ENCODE results near the gene ATOH8. TPM values are rescaled to one million over a fixed set of nuclear protein-coding genes. Genes with fewer than 3 reads are reported as not detected.
A peak's percentile ranks its signal among the peaks of the same experiment; 100 is the strongest.

The ATOH8 gene
- total and polyA plus RNA-seq, 2 experiments from 2014 or later, result 12.7 to 50.1 TPM

DNA sequence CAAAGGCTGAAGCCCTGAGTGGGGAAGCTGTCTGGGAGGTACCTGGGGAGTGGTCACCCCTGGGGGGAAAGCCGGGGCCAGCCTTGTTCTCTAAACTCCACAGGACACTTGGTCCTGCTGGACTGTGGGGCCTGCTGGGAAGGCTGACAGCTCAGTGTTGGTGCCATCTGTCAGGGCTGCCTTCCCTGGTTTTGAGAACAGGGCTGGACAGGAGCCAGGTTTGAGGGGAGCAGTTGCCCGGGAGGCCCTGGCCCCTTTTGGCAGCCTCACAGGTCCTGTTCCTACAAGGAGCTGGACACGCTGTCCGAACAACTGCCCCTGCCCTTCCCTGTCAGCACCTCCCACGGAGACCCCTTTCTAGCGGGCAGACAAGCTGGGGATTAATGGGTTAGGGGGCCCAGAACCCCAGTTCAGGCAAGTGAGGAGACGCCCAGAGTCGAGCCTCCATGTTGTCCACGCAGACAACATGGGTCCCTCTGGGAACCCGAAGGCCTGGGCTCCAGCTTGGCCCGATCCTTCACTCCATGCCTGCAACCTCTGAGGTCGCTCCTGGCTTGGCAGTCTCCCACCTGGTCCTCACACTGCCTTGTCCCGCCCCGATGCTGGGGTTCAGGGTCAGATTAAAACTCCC, 40.8 kb downstream of the ATOH8 start:
- TF ChIP-seq EZH2phosphoT487 (IDR thresholded peaks at IDR 0.05; ENCODE audit: insufficient read depth, low read depth) (no peak), EZH2 (IDR thresholded peaks at IDR 0.05; ENCODE audit: insufficient read depth, poor library complexity, severe bottlenecking) (no peak)
- no peak overlapping the region for H3K27ac ChIP-seq
- no peaks in the 10 kb centered on the region for H3K9me3 ChIP-seq (ENCODE audit: low read depth)
- in situ Hi-C loops (cut with MboI), result no loop called here
- H3K9ac ChIP-seq, result no peak overlapping the region
- no peaks in the 10 kb centered on the region for H3K36me3 ChIP-seq (ENCODE audit: low read depth)
- peaks cover 31% of the 10 kb centered on the region for H3K4me1 ChIP-seq (ENCODE audit: insufficient read depth)
- H3K79me2 ChIP-seq (ENCODE audit: insufficient read depth), result no peaks in the 10 kb centered on the region
- no peaks in the 10 kb centered on the region for H3K9me2 ChIP-seq (ENCODE audit: insufficient read depth)
- H3K27me3 ChIP-seq (replicated peaks; ENCODE audit: insufficient read depth), result no peaks in the 10 kb centered on the region
- no peaks in the 10 kb centered on the region for H4K20me1 ChIP-seq (ENCODE audit: insufficient read depth)
- no peak overlapping the region for H2AFZ ChIP-seq
- no peak overlapping the region for H3K4me2 ChIP-seq (ENCODE audit: unreplicated experiment)
- no peak overlapping the region for H3K4me3 ChIP-seq
- DNase-seq, result no peak
- peaks cover 38% of the 10 kb centered on the region for H3F3A ChIP-seq (ENCODE audit: insufficient read depth)
- 89% methylated on average over 14 of the region's 14 CpGs for WGBS, 2 experiments (ENCODE audit: low coverage in 1 of 2, low lambda C conversion rate in 2 of 2, missing lambda C conversion rate in 2 of 2)

DNA sequence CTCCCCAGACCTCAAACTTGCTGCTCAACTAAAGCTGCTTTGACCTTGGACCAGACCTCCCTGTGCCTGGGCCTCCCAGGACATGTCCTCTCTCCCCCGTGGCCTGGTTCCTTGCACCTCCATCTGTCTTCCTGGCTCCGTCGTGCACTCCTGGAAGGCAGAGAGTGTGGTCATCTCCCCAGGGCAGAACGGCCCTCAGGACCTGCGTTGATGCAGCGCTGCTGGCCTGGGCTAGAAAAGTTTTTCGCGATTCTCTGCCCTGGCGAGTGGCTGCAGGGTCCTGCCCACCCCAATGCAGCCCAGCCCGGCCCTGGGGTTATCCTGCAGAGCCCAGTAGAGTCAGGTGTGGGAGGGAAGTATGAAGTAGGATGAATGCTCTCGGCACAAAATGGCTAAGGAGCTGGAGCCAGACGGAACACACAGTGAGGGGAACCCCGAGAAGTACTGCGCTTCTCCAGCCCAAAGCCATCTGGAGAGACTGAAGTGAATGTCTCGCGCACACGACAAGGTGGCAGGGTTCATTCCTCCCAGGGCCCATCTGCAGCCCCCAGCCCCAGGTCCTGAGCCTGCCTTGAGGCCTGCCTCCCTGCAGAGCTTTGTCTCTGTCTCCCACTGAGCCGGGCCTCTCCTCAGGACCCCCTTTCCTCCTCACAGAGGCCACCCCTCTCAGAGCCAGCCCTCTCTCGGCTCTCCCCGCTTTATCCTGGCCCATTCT, 41.7 kb downstream of the ATOH8 start:
- no peaks in the 10 kb centered on the region for H3K27me3 ChIP-seq (replicated peaks; ENCODE audit: insufficient read depth)
- no peaks in the 10 kb centered on the region for H3K36me3 ChIP-seq (ENCODE audit: low read depth)
- no peak overlapping the region for H3K4me2 ChIP-seq (ENCODE audit: unreplicated experiment)
- H3K4me1 ChIP-seq (ENCODE audit: insufficient read depth), result peaks cover 31% of the 10 kb centered on the region
- peaks cover 31% of the 10 kb centered on the region for H3F3A ChIP-seq (ENCODE audit: insufficient read depth)
- peak overlapping the region; percentile 39 for H3K27ac ChIP-seq
- in situ Hi-C loops (cut with MboI), result no loop called here
- TF ChIP-seq EZH2 (IDR thresholded peaks at IDR 0.05; ENCODE audit: insufficient read depth, poor library complexity, severe bottlenecking) (no peak), EZH2phosphoT487 (IDR thresholded peaks at IDR 0.05; ENCODE audit: insufficient read depth, low read depth) (no peak)
- no peak overlapping the region for H3K4me3 ChIP-seq
- H3K79me2 ChIP-seq (ENCODE audit: insufficient read depth), result no peaks in the 10 kb centered on the region
- H3K9ac ChIP-seq, result peak overlapping the region; percentile 33; the same call in 1 of the 2 replicates
- no peaks in the 10 kb centered on the region for H3K9me3 ChIP-seq (ENCODE audit: low read depth)
- H4K20me1 ChIP-seq (ENCODE audit: insufficient read depth), result no peaks in the 10 kb centered on the region
- no peak overlapping the region for H2AFZ ChIP-seq
- no peak for DNase-seq
- H3K9me2 ChIP-seq (ENCODE audit: insufficient read depth), result no peaks in the 10 kb centered on the region
- 90 to 92% methylated on average over 20 of the region's 20 CpGs for WGBS, 2 experiments (ENCODE audit: low coverage in 1 of 2, low lambda C conversion rate in 2 of 2, missing lambda C conversion rate in 2 of 2)

DNA sequence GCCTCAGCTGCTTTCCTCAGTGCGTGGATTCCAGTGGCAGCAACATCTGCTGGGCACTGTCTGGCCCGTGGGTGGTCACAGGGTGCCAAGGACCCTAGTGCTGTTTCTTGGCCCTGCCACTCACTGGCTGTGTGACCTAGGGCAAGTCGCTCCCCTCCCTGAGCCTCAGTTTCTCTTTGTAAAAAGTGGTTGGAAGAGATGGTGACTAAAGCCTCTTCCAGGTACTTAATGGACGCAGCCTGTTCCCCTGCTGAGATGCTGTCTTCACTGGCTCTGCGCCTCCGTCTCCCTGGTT, 42.2 kb downstream of the ATOH8 start:
- H3F3A ChIP-seq (ENCODE audit: insufficient read depth), result peaks cover 29% of the 10 kb centered on the region
- no peaks in the 10 kb centered on the region for H3K9me2 ChIP-seq (ENCODE audit: insufficient read depth)
- no peaks in the 10 kb centered on the region for H3K27me3 ChIP-seq (replicated peaks; ENCODE audit: insufficient read depth)
- H2AFZ ChIP-seq, result peak overlapping the region; percentile 49
- peak overlapping the region; percentile 39 for H3K27ac ChIP-seq
- in situ Hi-C loops (cut with MboI), result no loop called here
- no peaks in the 10 kb centered on the region for H3K9me3 ChIP-seq (ENCODE audit: low read depth)
- TF ChIP-seq EZH2phosphoT487 (IDR thresholded peaks at IDR 0.05; ENCODE audit: insufficient read depth, low read depth) (no peak), EZH2 (IDR thresholded peaks at IDR 0.05; ENCODE audit: insufficient read depth, poor library complexity, severe bottlenecking) (no peak)
- H3K36me3 ChIP-seq (ENCODE audit: low read depth), result no peaks in the 10 kb centered on the region
- H3K4me3 ChIP-seq, result no peak overlapping the region
- no peaks in the 10 kb centered on the region for H4K20me1 ChIP-seq (ENCODE audit: insufficient read depth)
- peak overlapping the region; percentile 33 for H3K9ac ChIP-seq
- H3K79me2 ChIP-seq (ENCODE audit: insufficient read depth), result no peaks in the 10 kb centered on the region
- DNase-seq, result no peak
- peaks cover 31% of the 10 kb centered on the region for H3K4me1 ChIP-seq (ENCODE audit: insufficient read depth)
- H3K4me2 ChIP-seq (ENCODE audit: unreplicated experiment), result peak overlapping the region; percentile 5
- 55 to 63% methylated on average over 6 of the region's 6 CpGs for WGBS, 2 experiments (ENCODE audit: low coverage in 1 of 2, low lambda C conversion rate in 2 of 2, missing lambda C conversion rate in 2 of 2)

DNA sequence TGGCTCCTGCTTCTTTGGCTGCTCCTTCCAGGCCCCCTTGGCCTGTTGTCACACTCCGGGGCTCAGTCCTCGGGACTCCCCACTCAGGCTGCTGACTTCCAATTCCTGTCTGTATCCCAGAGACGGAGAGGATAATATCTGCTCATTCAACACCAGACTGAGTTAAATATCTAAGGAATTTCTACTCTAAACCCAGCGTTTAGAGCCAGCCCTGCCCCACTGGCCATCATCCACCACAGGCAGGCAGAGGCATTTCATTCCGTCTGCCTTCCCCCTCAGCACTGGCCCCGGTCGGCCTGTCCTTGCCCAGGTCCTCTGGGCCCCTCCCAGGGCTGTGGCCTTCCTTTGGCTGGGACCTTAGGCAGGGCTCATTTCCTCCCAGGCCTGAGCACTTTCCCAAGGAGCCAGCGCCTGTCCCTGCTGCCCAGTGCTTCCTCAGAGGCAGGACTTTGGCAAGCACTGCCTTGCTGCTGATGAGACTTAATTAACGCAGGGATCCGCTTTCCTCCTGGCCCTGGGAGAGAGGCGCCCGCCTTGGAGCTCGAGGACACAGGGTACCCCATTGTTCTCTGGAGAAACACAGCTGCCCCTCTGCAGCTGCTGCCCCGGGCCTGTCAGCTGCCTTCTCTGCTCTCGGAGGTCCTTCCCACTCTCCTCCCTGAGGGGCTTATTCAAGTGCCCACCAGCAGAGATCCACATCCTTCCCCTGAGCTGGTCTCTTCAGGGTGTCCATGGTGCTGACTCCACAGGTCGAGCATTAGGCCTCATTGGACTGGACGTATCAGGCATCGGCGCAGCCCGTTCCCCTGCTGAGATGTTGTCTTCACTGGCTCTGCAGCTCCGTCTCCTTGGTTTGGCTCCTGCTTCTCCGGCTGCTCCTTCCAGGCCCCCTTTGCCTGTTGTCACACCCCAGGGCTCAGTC, 42.8 kb downstream of the ATOH8 start:
- H2AFZ ChIP-seq, result peak overlapping the region; percentile 49
- H3K79me2 ChIP-seq (ENCODE audit: insufficient read depth), result no peaks in the 10 kb centered on the region
- no peaks in the 10 kb centered on the region for H3K9me3 ChIP-seq (ENCODE audit: low read depth)
- H3K27ac ChIP-seq, result peak overlapping the region; percentile 39
- no peak for TF ChIP-seq EZH2 (IDR thresholded peaks at IDR 0.05; ENCODE audit: insufficient read depth, poor library complexity, severe bottlenecking)
- no peak for TF ChIP-seq EZH2phosphoT487 (IDR thresholded peaks at IDR 0.05; ENCODE audit: insufficient read depth, low read depth)
- 52% methylated on average over 22 of the region's 22 CpGs for WGBS, 2 experiments (ENCODE audit: low coverage in 1 of 2, low lambda C conversion rate in 2 of 2, missing lambda C conversion rate in 2 of 2)
- peak; percentile 58 for DNase-seq
- peak overlapping the region; percentile 33 for H3K9ac ChIP-seq
- H3K4me1 ChIP-seq (ENCODE audit: insufficient read depth), result peaks cover 31% of the 10 kb centered on the region
- H3K9me2 ChIP-seq (ENCODE audit: insufficient read depth), result no peaks in the 10 kb centered on the region
- in situ Hi-C loops (cut with MboI), result no loop called here
- peaks cover 23% of the 10 kb centered on the region for H3F3A ChIP-seq (ENCODE audit: insufficient read depth)
- no peak overlapping the region for H3K4me3 ChIP-seq
- H3K36me3 ChIP-seq (ENCODE audit: low read depth), result no peaks in the 10 kb centered on the region
- H3K27me3 ChIP-seq (replicated peaks; ENCODE audit: insufficient read depth), result no peaks in the 10 kb centered on the region
- H4K20me1 ChIP-seq (ENCODE audit: insufficient read depth), result no peaks in the 10 kb centered on the region
- H3K4me2 ChIP-seq (ENCODE audit: unreplicated experiment), result peak overlapping the region; percentile 5

All from GM23248 (cell line).